Activated gamma-delta T cell (primary cell): ENCODE results near the gene R3HCC1L.
"Not testable (repeated sequence)": the region's sequence is repeated elsewhere in the genome, so short reads cannot be mapped to it uniquely, and the experiment has no call there.

Source experiments
- DNase-seq: peaks from one replicate; lab custom pipeline; 2025; lab: John Stamatoyannopoulos, UW

R3HCC1L gene

GRCh38 chr10:98131619-98132018 lies 2.8 kb upstream of the R3HCC1L start:
- DNase-seq = no peak

GRCh38 chr10:98133075-98133752 lies 1.2 kb upstream of the R3HCC1L start:
- not testable (repeated sequence) for DNase-seq

- no peak for DNase-seq
These were observed 383 bp upstream of the R3HCC1L start for GRCh38 chr10:98134117-98134430.

GRCh38 chr10:98135222-98135899 lies 904 bp downstream of the R3HCC1L start:
- DNase-seq = no peak

GRCh38 chr10:98136775-98137174 lies 2.3 kb downstream of the R3HCC1L start:
- not testable (repeated sequence) for DNase-seq

- no peak for DNase-seq
These were observed 3.6 kb downstream of the R3HCC1L start for GRCh38 chr10:98138031-98138430.

- no peak for DNase-seq
These were observed 5.0 kb downstream of the R3HCC1L start for GRCh38 chr10:98139431-98139830.

GRCh38 chr10:98141484-98142073 lies 7.1 kb downstream of the R3HCC1L start:
- DNase-seq = no peak

- no peak for DNase-seq
These were observed 10.5 kb downstream of the R3HCC1L start for GRCh38 chr10:98144985-98145384.

- no peak for DNase-seq
These were observed 15.4 kb downstream of the R3HCC1L start for GRCh38 chr10:98149858-98150257.

GRCh38 chr10:98150544-98150943 lies 16.1 kb downstream of the R3HCC1L start:
- no peak for DNase-seq

GRCh38 chr10:98152778-98153177 lies 18.3 kb downstream of the R3HCC1L start:
- DNase-seq = not testable (repeated sequence)

- not testable (repeated sequence) for DNase-seq
These were observed 18.9 kb downstream of the R3HCC1L start for GRCh38 chr10:98153213-98153958.

- no peak for DNase-seq
These were observed 19.6 kb downstream of the R3HCC1L start for GRCh38 chr10:98154076-98154475.

GRCh38 chr10:98158576-98158975 lies 24.1 kb downstream of the R3HCC1L start:
- DNase-seq = no peak

GRCh38 chr10:98163941-98164340 lies 29.5 kb downstream of the R3HCC1L start:
- DNase-seq = no peak

GRCh38 chr10:98167191-98167590 lies 32.7 kb downstream of the R3HCC1L start:
- no peak for DNase-seq

- no peak for DNase-seq
These were observed 33.7 kb downstream of the R3HCC1L start for GRCh38 chr10:98168147-98168546.

GRCh38 chr10:98168766-98169165 lies 34.3 kb downstream of the R3HCC1L start:
- no peak for DNase-seq

- no peak for DNase-seq
These were observed 34.9 kb downstream of the R3HCC1L start for GRCh38 chr10:98169379-98169778.

- no peak for DNase-seq
These were observed 36.0 kb downstream of the R3HCC1L start for GRCh38 chr10:98170249-98171117.

- no peak for DNase-seq
These were observed 37.6 kb downstream of the R3HCC1L start for GRCh38 chr10:98172073-98172472.
